GM23338 (cell line): ENCODE measurements around the gene MRPS24. TPM values are rescaled to one million over a fixed set of nuclear protein-coding genes. Genes with fewer than 3 reads are reported as not detected.

Experiments
- ATAC-seq: fragments of 200-7000 bp; cut with Tn5 transposase; 3 replicates; pipeline ENCODE4 v1.9.1; 2020
- DNase-seq: peaks from one replicate; pipeline ENCODE4 v3.0.0-alpha.2; 2015; ENCODE audit warnings: low spot score
- H2AFZ ChIP-seq: fragments of 200-600 bp; sonication (generic); 2 replicates; pipeline ENCODE4 v1.8.0; 2016; ENCODE audit warnings: antibody characterized with exemption, mild to moderate bottlenecking, moderate library complexity
- H3F3A ChIP-seq: fragments of 200-600 bp; sonication (generic); replicated peaks from 2 replicates; pipeline ENCODE4 v1.8.0; 2017; ENCODE audit warnings: antibody characterized with exemption, mixed run types, low read depth
- H3K27ac ChIP-seq: fragments of 200-600 bp; sonication (generic); 2 replicates; pipeline ENCODE4 v1.6.1; 2016; ENCODE audit warnings: low read depth
- H3K27me3 ChIP-seq: fragments of 200-600 bp; sonication (generic); 2 replicates; pipeline ENCODE4 v1.8.0; 2016; ENCODE audit warnings: mild to moderate bottlenecking, mixed run types, moderate library complexity; ENCODE audit not compliant: insufficient read depth
- H3K36me3 ChIP-seq: fragments of 200-600 bp; sonication (generic); 2 replicates; pipeline ENCODE4 v1.8.0; 2016; ENCODE audit warnings: mild to moderate bottlenecking; ENCODE audit not compliant: insufficient read depth
- H3K4me1 ChIP-seq: fragments of 200-600 bp; sonication (generic); 2 replicates; pipeline ENCODE4 v1.8.0; 2016; ENCODE audit warnings: mild to moderate bottlenecking, moderate library complexity; ENCODE audit not compliant: insufficient read depth
- H3K4me2 ChIP-seq: fragments of 200-600 bp; sonication (generic); 2 replicates; pipeline ENCODE4 v1.7.1; 2017; ENCODE audit warnings: mixed run types
- H3K4me3 ChIP-seq: fragments of 200-600 bp; sonication (generic); 2 replicates; pipeline ENCODE4 v1.6.1; 2016; ENCODE audit warnings: mixed run types
- H3K79me2 ChIP-seq: fragments of 200-600 bp; sonication (generic); replicated peaks from 2 replicates; pipeline ENCODE4 v1.8.0; 2017; ENCODE audit warnings: mild to moderate bottlenecking; ENCODE audit not compliant: insufficient read depth
- H3K9me2 ChIP-seq: fragments of 200-600 bp; sonication (generic); 2 replicates; pipeline ENCODE4 v1.8.0; 2017; ENCODE audit not compliant: insufficient read depth
- H4K20me1 ChIP-seq: fragments of 200-600 bp; sonication (generic); replicated peaks from 2 replicates; pipeline ENCODE4 v1.8.0; 2017; ENCODE audit warnings: mild to moderate bottlenecking; ENCODE audit not compliant: insufficient read depth
- H3K27ac Mint-ChIP-seq: 2 replicates; pipeline ENCODE4 v1.8.0; 2020; ENCODE audit warnings: inconsistent platforms, mild to moderate bottlenecking, moderate library complexity, mixed read lengths
- H3K27me3 Mint-ChIP-seq: 3 replicates; pipeline ENCODE4 v1.8.0; 2022; ENCODE audit warnings: low read depth, mild to moderate bottlenecking, moderate library complexity, mixed read lengths, inconsistent platforms; ENCODE audit not compliant: insufficient read depth, poor library complexity
- H3K36me3 Mint-ChIP-seq: 3 replicates; pipeline ENCODE4 v1.8.0; 2021; ENCODE audit warnings: low read depth, mild to moderate bottlenecking, inconsistent platforms, moderate library complexity, mixed read lengths
- H3K4me1 Mint-ChIP-seq: 3 replicates; pipeline ENCODE4 v1.8.0; 2020; ENCODE audit warnings: mild to moderate bottlenecking, inconsistent platforms, mixed read lengths
- H3K4me3 Mint-ChIP-seq: 3 replicates; pipeline ENCODE4 v1.8.0; 2021; ENCODE audit warnings: moderate library complexity, mild to moderate bottlenecking, inconsistent platforms, mixed read lengths
- H3K9me3 Mint-ChIP-seq: 3 replicates; pipeline ENCODE4 v1.8.0; 2020; ENCODE audit warnings: moderate library complexity, mild to moderate bottlenecking, inconsistent platforms, mixed read lengths
- CREB1 ChIP-seq: fragments of 250-450 bp; sonication (Bioruptor Pico); IDR thresholded peaks from 2 replicates; pipeline ENCODE4 v1.5.0; 2020; ENCODE audit warnings: low read depth, mild to moderate bottlenecking, moderate library complexity
- EZH2 ChIP-seq: fragments of 200-600 bp; sonication (generic); IDR thresholded peaks from one replicate; pipeline ENCODE4 v1.8.0; 2017; ENCODE audit warnings: antibody characterized with exemption, mild to moderate bottlenecking, low read depth; ENCODE audit not compliant: unreplicated experiment
- EZH2phosphoT487 ChIP-seq: fragments of 200-600 bp; sonication (generic); IDR thresholded peaks from one replicate; pipeline ENCODE4 v1.8.1; 2018; ENCODE audit warnings: antibody characterized with exemption; ENCODE audit not compliant: unreplicated experiment
- JUNB ChIP-seq: IDR thresholded peaks from one replicate; pipeline ENCODE4 v1.6.1; 2016; ENCODE audit warnings: antibody characterized with exemption; ENCODE audit not compliant: unreplicated experiment
- NANOG ChIP-seq: IDR thresholded peaks from 2 replicates; pipeline ENCODE4 v1.6.1; 2016; ENCODE audit warnings: antibody characterized with exemption, borderline replicate concordance
- POLR2AphosphoS5 ChIP-seq: IDR thresholded peaks from 2 replicates; pipeline ENCODE4 v1.6.1; 2016; ENCODE audit warnings: antibody characterized with exemption, low read depth
- STAT1 ChIP-seq: IDR thresholded peaks from one replicate; pipeline ENCODE4 v1.6.1; 2016; ENCODE audit warnings: antibody characterized with exemption; ENCODE audit not compliant: unreplicated experiment
- ZNF114 ChIP-seq: fragments of 250-450 bp; sonication (Bioruptor Pico); IDR thresholded peaks from 2 replicates; pipeline ENCODE4 v1.5.0; 2020; ENCODE audit warnings: mild to moderate bottlenecking, moderate library complexity
- ZNF331 ChIP-seq: fragments of 250-450 bp; sonication (Bioruptor Pico); IDR thresholded peaks from 2 replicates; pipeline ENCODE4 v1.5.0; 2020; ENCODE audit warnings: low read depth, mild to moderate bottlenecking, moderate library complexity
- polyA plus RNA-seq: library from polyadenylated mRNA; unstranded; fragments of >200 nt; fragmentation: Nextera tagmentation; extraction: Ambion mirVana; gene quantifications from 2 replicates; pipeline ENCODE4 v1.2.1, GENCODE V29; 2016
- total RNA-seq: library from RNA; depleted of rRNA; stranded (reverse); fragments of >200 nt; shearing (Covaris generic); gene quantifications from 2 replicates; pipeline ENCODE4 v1.2.3, GENCODE V29; 2014
- TF ChIP-seq, protein P1 (sequence below): IDR thresholded peaks from 2 replicates; pipeline ENCODE4 v1.6.1; 2016; ENCODE audit warnings: antibody characterized with exemption
- TF ChIP-seq, protein P2 (sequence below): fragments of 250-450 bp; sonication (Bioruptor Pico); IDR thresholded peaks from 2 replicates; pipeline ENCODE4 v1.5.0; 2020; ENCODE audit warnings: mild to moderate bottlenecking, moderate library complexity
- TF ChIP-seq, protein P3 (sequence below): IDR thresholded peaks from one replicate; pipeline ENCODE4 v1.6.1; 2018; ENCODE audit warnings: antibody characterized with exemption; ENCODE audit not compliant: unreplicated experiment
- TF ChIP-seq, protein P4 (sequence below), 2 experiments: fragments of 200-600 bp in 1 of 2; sonication (generic) in 1 of 2; conservative IDR thresholded peaks; 2 replicates each; pipeline versions ENCODE4 v1.5.1 to v1.6.1; 2016 to 2017; ENCODE audit warnings: antibody characterized with exemption in 2 of 2, low read depth in 2 of 2, mild to moderate bottlenecking in 2 of 2, moderate library complexity in 1 of 2

Gene MRPS24
- total and polyA plus RNA-seq, 2 experiments from 2014 or later: 82.9 to 152 TPM

DNA sequence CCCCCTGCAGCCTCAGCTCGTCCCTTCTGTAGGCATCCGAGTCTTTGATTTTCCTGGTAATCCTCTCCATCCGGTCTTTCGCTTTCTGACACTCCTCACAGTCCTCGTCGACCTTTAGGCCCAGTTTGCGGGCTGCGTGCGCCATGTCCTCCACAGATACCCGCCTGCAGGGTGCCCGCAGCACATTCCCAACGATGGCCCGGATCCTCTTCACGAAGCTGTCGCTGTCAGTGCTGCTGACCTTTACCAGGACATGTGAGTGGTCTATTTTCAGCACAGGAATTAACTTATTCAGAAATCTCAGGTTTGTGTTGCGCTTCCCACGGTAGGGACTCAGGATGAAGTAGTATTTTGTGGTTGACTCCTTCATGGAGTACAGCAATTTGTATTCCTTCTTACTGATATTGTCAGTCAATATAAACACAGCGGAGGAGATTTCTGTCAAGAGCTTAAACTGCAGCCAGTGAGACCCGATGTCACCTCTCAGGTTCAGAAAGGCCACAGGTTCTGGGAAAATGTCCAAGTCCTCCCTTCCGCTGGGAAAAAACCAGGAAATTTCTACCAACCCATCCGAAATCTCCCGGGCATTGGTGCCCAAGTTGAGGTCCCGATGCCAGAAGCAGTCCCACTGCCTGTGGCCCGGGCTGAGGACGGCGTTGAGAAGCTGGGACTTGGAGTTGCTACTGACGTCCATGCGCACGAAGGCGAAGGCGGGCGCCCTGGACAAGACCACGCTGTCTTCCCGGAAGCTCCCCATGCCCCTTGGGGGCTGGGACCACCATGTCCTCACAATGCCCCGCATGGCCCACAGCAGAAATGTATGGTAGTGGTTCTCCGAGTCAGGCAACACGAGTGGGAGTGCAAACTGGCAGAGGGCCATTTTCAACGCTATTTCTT, 8.9 kb upstream of the MRPS24 start:
- H3K4me3 Mint-ChIP-seq: no peak overlapping the region; the same call in 2 of the 3 replicates
- H4K20me1 ChIP-seq: no peaks in the 10 kb centered on the region
- H3K4me2 ChIP-seq: no peak overlapping the region
- H2AFZ ChIP-seq: no peak overlapping the region
- H3K27ac ChIP-seq: no peak overlapping the region
- no peaks in the 10 kb centered on the region; the same call in 2 of the 3 replicates for H3K9me3 Mint-ChIP-seq
- peaks cover 14% of the 10 kb centered on the region for H3K27me3 Mint-ChIP-seq
- H3K79me2 ChIP-seq: no peaks in the 10 kb centered on the region
- peaks cover 16% of the 10 kb centered on the region for H3K4me1 Mint-ChIP-seq
- H3K27me3 ChIP-seq: no peaks in the 10 kb centered on the region
- H3K9me2 ChIP-seq: peaks cover 4% of the 10 kb centered on the region; the same call in 1 of the 2 replicates
- H3K36me3 ChIP-seq: no peaks in the 10 kb centered on the region
- no peak for TF ChIP-seq NANOG
- TF ChIP-seq, protein P1, sequence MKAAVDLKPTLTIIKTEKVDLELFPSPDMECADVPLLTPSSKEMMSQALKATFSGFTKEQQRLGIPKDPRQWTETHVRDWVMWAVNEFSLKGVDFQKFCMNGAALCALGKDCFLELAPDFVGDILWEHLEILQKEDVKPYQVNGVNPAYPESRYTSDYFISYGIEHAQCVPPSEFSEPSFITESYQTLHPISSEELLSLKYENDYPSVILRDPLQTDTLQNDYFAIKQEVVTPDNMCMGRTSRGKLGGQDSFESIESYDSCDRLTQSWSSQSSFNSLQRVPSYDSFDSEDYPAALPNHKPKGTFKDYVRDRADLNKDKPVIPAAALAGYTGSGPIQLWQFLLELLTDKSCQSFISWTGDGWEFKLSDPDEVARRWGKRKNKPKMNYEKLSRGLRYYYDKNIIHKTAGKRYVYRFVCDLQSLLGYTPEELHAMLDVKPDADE: no peak
- TF ChIP-seq, protein P2, sequence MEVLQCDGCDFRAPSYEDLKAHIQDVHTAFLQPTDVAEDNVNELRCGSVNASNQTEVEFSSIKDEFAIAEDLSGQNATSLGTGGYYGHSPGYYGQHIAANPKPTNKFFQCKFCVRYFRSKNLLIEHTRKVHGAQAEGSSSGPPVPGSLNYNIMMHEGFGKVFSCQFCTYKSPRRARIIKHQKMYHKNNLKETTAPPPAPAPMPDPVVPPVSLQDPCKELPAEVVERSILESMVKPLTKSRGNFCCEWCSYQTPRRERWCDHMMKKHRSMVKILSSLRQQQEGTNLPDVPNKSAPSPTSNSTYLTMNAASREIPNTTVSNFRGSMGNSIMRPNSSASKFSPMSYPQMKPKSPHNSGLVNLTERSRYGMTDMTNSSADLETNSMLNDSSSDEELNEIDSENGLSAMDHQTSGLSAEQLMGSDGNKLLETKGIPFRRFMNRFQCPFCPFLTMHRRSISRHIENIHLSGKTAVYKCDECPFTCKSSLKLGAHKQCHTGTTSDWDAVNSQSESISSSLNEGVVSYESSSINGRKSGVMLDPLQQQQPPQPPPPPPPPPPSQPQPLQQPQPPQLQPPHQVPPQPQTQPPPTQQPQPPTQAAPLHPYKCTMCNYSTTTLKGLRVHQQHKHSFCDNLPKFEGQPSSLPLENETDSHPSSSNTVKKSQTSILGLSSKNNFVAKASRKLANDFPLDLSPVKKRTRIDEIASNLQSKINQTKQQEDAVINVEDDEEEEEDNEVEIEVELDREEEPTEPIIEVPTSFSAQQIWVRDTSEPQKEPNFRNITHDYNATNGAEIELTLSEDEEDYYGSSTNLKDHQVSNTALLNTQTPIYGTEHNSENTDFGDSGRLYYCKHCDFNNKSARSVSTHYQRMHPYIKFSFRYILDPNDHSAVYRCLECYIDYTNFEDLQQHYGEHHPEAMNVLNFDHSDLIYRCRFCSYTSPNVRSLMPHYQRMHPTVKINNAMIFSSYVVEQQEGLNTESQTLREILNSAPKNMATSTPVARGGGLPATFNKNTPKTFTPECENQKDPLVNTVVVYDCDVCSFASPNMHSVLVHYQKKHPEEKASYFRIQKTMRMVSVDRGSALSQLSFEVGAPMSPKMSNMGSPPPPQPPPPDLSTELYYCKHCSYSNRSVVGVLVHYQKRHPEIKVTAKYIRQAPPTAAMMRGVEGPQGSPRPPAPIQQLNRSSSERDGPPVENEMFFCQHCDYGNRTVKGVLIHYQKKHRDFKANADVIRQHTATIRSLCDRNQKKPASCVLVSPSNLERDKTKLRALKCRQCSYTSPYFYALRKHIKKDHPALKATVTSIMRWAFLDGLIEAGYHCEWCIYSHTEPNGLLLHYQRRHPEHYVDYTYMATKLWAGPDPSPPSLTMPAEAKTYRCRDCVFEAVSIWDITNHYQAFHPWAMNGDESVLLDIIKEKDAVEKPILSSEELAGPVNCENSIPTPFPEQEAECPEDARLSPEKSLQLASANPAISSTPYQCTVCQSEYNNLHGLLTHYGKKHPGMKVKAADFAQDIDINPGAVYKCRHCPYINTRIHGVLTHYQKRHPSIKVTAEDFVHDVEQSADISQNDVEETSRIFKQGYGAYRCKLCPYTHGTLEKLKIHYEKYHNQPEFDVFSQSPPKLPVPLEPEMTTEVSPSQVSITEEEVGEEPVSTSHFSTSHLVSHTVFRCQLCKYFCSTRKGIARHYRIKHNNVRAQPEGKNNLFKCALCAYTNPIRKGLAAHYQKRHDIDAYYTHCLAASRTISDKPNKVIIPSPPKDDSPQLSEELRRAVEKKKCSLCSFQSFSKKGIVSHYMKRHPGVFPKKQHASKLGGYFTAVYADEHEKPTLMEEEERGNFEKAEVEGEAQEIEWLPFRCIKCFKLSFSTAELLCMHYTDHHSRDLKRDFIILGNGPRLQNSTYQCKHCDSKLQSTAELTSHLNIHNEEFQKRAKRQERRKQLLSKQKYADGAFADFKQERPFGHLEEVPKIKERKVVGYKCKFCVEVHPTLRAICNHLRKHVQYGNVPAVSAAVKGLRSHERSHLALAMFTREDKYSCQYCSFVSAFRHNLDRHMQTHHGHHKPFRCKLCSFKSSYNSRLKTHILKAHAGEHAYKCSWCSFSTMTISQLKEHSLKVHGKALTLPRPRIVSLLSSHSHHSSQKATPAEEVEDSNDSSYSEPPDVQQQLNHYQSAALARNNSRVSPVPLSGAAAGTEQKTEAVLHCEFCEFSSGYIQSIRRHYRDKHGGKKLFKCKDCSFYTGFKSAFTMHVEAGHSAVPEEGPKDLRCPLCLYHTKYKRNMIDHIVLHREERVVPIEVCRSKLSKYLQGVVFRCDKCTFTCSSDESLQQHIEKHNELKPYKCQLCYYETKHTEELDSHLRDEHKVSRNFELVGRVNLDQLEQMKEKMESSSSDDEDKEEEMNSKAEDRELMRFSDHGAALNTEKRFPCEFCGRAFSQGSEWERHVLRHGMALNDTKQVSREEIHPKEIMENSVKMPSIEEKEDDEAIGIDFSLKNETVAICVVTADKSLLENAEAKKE (CRISPR knock-in tag): no peak
- no peak for TF ChIP-seq JUNB
- TF ChIP-seq, protein P3, sequence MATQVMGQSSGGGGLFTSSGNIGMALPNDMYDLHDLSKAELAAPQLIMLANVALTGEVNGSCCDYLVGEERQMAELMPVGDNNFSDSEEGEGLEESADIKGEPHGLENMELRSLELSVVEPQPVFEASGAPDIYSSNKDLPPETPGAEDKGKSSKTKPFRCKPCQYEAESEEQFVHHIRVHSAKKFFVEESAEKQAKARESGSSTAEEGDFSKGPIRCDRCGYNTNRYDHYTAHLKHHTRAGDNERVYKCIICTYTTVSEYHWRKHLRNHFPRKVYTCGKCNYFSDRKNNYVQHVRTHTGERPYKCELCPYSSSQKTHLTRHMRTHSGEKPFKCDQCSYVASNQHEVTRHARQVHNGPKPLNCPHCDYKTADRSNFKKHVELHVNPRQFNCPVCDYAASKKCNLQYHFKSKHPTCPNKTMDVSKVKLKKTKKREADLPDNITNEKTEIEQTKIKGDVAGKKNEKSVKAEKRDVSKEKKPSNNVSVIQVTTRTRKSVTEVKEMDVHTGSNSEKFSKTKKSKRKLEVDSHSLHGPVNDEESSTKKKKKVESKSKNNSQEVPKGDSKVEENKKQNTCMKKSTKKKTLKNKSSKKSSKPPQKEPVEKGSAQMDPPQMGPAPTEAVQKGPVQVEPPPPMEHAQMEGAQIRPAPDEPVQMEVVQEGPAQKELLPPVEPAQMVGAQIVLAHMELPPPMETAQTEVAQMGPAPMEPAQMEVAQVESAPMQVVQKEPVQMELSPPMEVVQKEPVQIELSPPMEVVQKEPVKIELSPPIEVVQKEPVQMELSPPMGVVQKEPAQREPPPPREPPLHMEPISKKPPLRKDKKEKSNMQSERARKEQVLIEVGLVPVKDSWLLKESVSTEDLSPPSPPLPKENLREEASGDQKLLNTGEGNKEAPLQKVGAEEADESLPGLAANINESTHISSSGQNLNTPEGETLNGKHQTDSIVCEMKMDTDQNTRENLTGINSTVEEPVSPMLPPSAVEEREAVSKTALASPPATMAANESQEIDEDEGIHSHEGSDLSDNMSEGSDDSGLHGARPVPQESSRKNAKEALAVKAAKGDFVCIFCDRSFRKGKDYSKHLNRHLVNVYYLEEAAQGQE: no peak
- TF ChIP-seq EZH2: no peak
- TF ChIP-seq, protein P4, sequence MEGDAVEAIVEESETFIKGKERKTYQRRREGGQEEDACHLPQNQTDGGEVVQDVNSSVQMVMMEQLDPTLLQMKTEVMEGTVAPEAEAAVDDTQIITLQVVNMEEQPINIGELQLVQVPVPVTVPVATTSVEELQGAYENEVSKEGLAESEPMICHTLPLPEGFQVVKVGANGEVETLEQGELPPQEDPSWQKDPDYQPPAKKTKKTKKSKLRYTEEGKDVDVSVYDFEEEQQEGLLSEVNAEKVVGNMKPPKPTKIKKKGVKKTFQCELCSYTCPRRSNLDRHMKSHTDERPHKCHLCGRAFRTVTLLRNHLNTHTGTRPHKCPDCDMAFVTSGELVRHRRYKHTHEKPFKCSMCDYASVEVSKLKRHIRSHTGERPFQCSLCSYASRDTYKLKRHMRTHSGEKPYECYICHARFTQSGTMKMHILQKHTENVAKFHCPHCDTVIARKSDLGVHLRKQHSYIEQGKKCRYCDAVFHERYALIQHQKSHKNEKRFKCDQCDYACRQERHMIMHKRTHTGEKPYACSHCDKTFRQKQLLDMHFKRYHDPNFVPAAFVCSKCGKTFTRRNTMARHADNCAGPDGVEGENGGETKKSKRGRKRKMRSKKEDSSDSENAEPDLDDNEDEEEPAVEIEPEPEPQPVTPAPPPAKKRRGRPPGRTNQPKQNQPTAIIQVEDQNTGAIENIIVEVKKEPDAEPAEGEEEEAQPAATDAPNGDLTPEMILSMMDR (conservative IDR thresholded peaks at IDR 0.05; ENCODE audit: low read depth in 2 of 2): no peak
- TF ChIP-seq POLR2AphosphoS5: no peak
- no peak for TF ChIP-seq CREB1 (CRISPR knock-in tag)
- no peak for TF ChIP-seq EZH2phosphoT487
- no peak for TF ChIP-seq ZNF114 (CRISPR knock-in tag)
- no peak for TF ChIP-seq ZNF331
- no peak for TF ChIP-seq STAT1
- H3K4me1 ChIP-seq: peaks cover 7% of the 10 kb centered on the region; the same call in 1 of the 2 replicates
- DNase-seq (no peak), ATAC-seq (no peak)
- H3K27ac Mint-ChIP-seq: peak overlapping the region; percentile 45; the same call in 1 of the 2 replicates
- H3K4me3 ChIP-seq: no peak overlapping the region
- H3K36me3 Mint-ChIP-seq: peaks cover 43% of the 10 kb centered on the region
- H3F3A ChIP-seq: no peaks in the 10 kb centered on the region
